ENCODE measurements around the gene USPL1.
A peak's percentile ranks its signal among the peaks of the same experiment; 100 is the strongest.

USPL1 gene

GRCh38 chr13:30685320-30685859 is 67.7 kb downstream of the USPL1 start:
- no peak for DNase-seq
- no peaks in the 10 kb centered on the region for H3K27me3 ChIP-seq (replicated peaks)
- in situ Hi-C loops (cut with HindIII; ENCODE audit: low pct_ligation_motif_present, low sequenced_read_pairs) = no loop called here
- H3K4me3 ChIP-seq (ENCODE audit: low read depth, low read length) = no peak overlapping the region
- H3K36me3 ChIP-seq (replicated peaks) = no peaks in the 10 kb centered on the region
- TF ChIP-seq, protein P1, sequence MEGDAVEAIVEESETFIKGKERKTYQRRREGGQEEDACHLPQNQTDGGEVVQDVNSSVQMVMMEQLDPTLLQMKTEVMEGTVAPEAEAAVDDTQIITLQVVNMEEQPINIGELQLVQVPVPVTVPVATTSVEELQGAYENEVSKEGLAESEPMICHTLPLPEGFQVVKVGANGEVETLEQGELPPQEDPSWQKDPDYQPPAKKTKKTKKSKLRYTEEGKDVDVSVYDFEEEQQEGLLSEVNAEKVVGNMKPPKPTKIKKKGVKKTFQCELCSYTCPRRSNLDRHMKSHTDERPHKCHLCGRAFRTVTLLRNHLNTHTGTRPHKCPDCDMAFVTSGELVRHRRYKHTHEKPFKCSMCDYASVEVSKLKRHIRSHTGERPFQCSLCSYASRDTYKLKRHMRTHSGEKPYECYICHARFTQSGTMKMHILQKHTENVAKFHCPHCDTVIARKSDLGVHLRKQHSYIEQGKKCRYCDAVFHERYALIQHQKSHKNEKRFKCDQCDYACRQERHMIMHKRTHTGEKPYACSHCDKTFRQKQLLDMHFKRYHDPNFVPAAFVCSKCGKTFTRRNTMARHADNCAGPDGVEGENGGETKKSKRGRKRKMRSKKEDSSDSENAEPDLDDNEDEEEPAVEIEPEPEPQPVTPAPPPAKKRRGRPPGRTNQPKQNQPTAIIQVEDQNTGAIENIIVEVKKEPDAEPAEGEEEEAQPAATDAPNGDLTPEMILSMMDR (IDR thresholded peaks at IDR 0.05; ENCODE audit: low read depth, low read length, missing control alignments) = no peak
- H3K27ac ChIP-seq = no peak overlapping the region

DNA sequence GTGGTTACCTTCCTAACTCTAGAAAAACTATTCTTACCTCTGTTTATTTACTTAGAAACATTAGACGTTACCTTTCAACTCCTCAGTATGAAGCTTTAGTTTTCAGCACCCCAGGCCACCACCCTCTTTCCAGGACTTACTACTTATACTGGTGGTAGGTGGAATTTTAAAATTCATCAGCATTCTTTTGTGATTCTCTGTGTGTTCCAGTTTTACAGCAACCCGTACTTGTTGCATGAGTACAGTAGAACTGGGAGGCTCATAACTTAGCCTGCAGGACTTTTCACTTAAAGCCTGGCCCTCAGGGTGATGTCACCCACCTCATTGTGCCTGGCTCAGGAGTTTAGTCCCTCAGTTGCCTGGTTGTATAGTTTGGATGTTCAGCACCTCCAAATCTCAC is 68.3 kb downstream of the USPL1 start:
- H3K36me3 ChIP-seq (replicated peaks) = no peaks in the 10 kb centered on the region
- TF ChIP-seq, protein P1 (IDR thresholded peaks at IDR 0.05; ENCODE audit: low read depth, low read length, missing control alignments) = no peak
- H3K27ac ChIP-seq = no peak overlapping the region
- no peaks in the 10 kb centered on the region for H3K27me3 ChIP-seq (replicated peaks)
- in situ Hi-C loops (cut with HindIII; ENCODE audit: low pct_ligation_motif_present, low sequenced_read_pairs) = no loop called here
- H3K4me3 ChIP-seq (ENCODE audit: low read depth, low read length) = no peak overlapping the region
- no peak for DNase-seq

- in situ Hi-C loops (cut with HindIII; ENCODE audit: low pct_ligation_motif_present, low sequenced_read_pairs) = no loop called here
- no peak for DNase-seq
- TF ChIP-seq, protein P1 (IDR thresholded peaks at IDR 0.05; ENCODE audit: low read depth, low read length, missing control alignments) = no peak
Observed at GRCh38 chr13:30687601-30688000, 69.9 kb downstream of the USPL1 start.

DNA sequence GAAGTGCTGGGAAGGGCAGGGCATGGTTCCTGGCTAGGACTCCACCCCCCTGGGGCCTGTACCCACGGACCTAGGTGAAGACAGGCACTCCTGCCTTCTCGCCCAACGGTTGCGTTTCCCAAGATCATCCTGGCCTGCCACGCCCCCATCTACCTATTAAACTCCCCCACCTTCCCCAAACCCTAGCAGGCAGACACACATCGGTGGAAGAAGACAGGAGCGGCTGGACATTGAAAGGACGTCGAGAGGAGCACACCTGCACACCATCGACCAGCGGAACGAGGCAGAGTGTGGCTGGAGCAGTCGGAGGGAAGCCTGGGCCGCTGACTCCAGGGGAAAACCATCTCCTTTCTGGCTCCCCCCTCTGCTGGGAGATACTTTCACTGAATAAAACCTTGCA is 72.0 kb downstream of the USPL1 start:
- no peaks in the 10 kb centered on the region for H3K27me3 ChIP-seq (replicated peaks)
- in situ Hi-C loops (cut with HindIII; ENCODE audit: low pct_ligation_motif_present, low sequenced_read_pairs) = no loop called here
- H3K27ac ChIP-seq = no peak overlapping the region
- no peaks in the 10 kb centered on the region for H3K36me3 ChIP-seq (replicated peaks)
- no peak for DNase-seq
- no peak overlapping the region for H3K4me3 ChIP-seq (ENCODE audit: low read depth, low read length)
- TF ChIP-seq, protein P1 (IDR thresholded peaks at IDR 0.05; ENCODE audit: low read depth, low read length, missing control alignments) = no peak

More at GRCh38 chr13:30687601-30688000, 69.9 kb downstream of the USPL1 start:
- Histone ChIP-seq H3K4me3 (ENCODE audit: low read depth, low read length) (no peak overlapping the region), H3K27me3 (replicated peaks) (no peaks in the 10 kb centered on the region), H3K36me3 (replicated peaks) (no peaks in the 10 kb centered on the region), H3K27ac (no peak overlapping the region)

DNA sequence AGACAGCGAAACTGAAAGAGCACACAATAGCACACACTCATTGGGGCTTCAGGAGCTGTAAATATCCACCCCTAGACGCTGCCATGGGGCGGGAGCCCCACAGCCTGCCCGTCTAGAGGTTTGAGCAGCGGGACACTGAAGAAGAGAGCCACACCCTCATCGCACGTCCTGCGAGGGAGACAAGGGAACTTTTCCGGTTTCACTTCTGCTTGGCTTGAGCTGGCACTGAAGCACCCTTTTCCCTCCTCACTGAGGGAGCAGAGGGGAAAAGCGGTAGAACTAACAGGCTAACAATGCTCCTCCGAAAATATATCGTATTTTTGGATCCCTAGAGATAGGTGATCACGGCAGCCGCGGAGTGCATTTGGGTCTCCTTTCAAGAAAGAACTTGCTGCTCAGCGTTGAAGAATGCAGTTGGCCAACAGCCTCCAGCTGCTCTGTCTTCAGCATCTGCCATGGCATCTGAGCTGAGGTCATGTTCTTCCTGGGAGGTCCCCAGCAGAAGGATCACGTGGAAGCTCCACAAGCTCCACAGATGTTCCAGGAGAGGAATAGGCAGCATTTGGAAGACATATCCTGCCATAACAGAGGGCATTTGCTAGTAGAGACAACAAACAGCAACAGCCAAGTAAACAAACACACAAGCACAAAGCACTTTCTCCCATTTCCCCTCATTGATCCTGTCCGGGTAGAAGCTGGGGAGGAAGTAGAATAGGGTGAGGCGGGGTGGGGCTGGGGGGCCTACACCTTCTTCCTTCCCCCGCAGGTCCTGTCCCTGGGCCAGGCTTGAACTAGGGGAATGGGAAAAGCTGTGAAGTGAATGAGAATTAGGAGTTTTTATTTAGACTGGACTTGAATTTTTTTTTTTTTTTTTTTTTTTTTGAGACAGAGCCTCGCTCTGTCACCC is 72.8 kb downstream of the USPL1 start:
- Histone ChIP-seq H3K36me3 (replicated peaks) (no peaks in the 10 kb centered on the region), H3K27me3 (replicated peaks) (no peaks in the 10 kb centered on the region), H3K27ac (peak overlapping the region; percentile 64), H3K4me3 (ENCODE audit: low read depth, low read length) (peak overlapping the region; percentile 40)
- TF ChIP-seq, protein P1 (IDR thresholded peaks at IDR 0.05; ENCODE audit: low read depth, low read length, missing control alignments) = no peak
- in situ Hi-C loops (cut with HindIII; ENCODE audit: low pct_ligation_motif_present, low sequenced_read_pairs) = no loop called here
- peak; percentile 92 for DNase-seq

Measured in brain microvascular endothelial cell (primary cell).